Transverse colon (tissue), 4 donors: ENCODE data around the gene SH3RF1.

ENCODE experiments used
- POLR2A ChIP-seq: fragments of 450-650 bp; IDR thresholded peaks from one replicate; pipeline ENCODE4 v1.6.1; 2016; ENCODE audit warnings: antibody characterized with exemption, mild to moderate bottlenecking, moderate library complexity
- POLR2AphosphoS5 ChIP-seq, 3 donors: sonication (generic); formaldehyde crosslinking; IDR thresholded peaks; one replicate each; pipeline ENCODE4 v1.6.1; 2016; ENCODE audit warnings: antibody characterized with exemption in 3 of 3
- TF ChIP-seq, protein P1 (sequence below), 5 experiments: fragments of 200-600 bp in 3 of 5; fragments of 450-650 bp in 2 of 5; sonication (generic) in 3 of 5; IDR thresholded peaks; 1 replicate in 2 of 5; 2 replicates in 3 of 5; pipeline ENCODE4 v1.5.1; 2016 to 2017; ENCODE audit warnings: antibody characterized with exemption in 5 of 5, inconsistent platforms in 3 of 5, mild to moderate bottlenecking in 2 of 5, moderate library complexity in 1 of 5

DNA sequence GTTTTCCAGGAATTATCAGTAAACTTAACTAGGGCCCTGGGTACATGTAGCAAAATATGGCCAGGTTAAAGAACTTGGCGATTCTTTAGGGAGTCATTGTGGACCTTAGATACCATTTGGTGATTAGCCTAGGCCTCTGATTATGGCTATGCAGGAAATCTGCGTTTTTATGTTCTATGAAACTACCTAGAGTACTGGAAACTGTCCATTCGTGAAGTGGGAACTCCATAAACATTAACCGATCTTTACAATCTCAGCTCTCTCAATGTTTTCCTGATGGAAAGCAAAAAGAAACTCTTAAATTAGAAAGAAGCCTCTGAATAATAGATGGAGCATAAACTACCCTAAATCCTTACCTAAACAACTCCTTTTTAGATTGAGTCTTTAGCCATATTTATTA lies 121.9 kb downstream of the SH3RF1 start:
- TF ChIP-seq POLR2A (no peak), POLR2AphosphoS5 (IDR thresholded peaks at IDR 0.05) (peak in 1 of 3 donors; percentile 5)
- TF ChIP-seq, protein P1, sequence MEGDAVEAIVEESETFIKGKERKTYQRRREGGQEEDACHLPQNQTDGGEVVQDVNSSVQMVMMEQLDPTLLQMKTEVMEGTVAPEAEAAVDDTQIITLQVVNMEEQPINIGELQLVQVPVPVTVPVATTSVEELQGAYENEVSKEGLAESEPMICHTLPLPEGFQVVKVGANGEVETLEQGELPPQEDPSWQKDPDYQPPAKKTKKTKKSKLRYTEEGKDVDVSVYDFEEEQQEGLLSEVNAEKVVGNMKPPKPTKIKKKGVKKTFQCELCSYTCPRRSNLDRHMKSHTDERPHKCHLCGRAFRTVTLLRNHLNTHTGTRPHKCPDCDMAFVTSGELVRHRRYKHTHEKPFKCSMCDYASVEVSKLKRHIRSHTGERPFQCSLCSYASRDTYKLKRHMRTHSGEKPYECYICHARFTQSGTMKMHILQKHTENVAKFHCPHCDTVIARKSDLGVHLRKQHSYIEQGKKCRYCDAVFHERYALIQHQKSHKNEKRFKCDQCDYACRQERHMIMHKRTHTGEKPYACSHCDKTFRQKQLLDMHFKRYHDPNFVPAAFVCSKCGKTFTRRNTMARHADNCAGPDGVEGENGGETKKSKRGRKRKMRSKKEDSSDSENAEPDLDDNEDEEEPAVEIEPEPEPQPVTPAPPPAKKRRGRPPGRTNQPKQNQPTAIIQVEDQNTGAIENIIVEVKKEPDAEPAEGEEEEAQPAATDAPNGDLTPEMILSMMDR (IDR thresholded peaks at IDR 0.05) = no peak
